Measurements from ENCODE around the gene PLA2G4E. TPM values are rescaled to one million over a fixed set of nuclear protein-coding genes. Genes with fewer than 3 reads are reported as not detected.

The PLA2G4E gene
- total and polyA plus RNA-seq, 7 donors, result 0.13 TPM; not detected in 6

DNA sequence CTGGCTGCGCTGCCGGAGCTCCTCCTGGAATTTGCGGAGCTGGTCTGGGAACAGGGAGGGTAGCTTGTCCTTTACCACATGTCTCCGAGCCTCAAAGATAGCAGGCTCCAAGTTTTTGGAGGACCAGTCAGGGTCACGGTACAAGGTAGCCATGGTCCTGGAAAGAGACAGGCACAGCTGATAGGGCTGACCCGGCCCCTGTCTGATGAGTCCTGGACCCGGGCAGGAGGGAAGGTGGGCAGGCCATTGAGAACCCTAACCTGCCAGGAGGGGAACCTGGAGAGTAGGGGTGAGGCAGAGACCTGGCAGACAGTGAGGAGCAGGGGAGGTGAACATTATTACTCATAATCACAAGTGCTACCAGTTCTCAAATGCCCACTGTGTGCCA is 28.0 kb downstream of the PLA2G4E start:
- Histone ChIP-seq H3K4me1 (no peaks in the 10 kb centered on the region), H3K27ac (no peak overlapping the region), H3K27me3 (peaks cover 0 to 12% (median 0%) of the 10 kb centered on the region in 3 donors), H3K4me3 (no peak overlapping the region), H3K36me3 (no peaks in the 10 kb centered on the region), H3K9me3 (no peaks in the 10 kb centered on the region)
- intact Hi-C loops (cut with DNase I), result no loop called here
- TF ChIP-seq POLR2AphosphoS5 (IDR thresholded peaks at IDR 0.05) (no peak), CTCF (IDR thresholded peaks at IDR 0.05) (no peak), POLR2A (IDR thresholded peaks at IDR 0.05) (no peak), EP300 (IDR thresholded peaks at IDR 0.05) (no peak)
- 91 to 94% methylated on average over 7 of the region's 7 CpGs for WGBS, 2 donors
- DNase-seq, result no peak

GRCh38 chr15:41992151-41992802 is 28.6 kb downstream of the PLA2G4E start:
- intact Hi-C loops (cut with DNase I), result no loop called here
- no peak for TF ChIP-seq POLR2AphosphoS5 (IDR thresholded peaks at IDR 0.05)
- no peak for TF ChIP-seq CTCF (IDR thresholded peaks at IDR 0.05)
- no peak for TF ChIP-seq EP300 (IDR thresholded peaks at IDR 0.05)
- TF ChIP-seq POLR2A (IDR thresholded peaks at IDR 0.05), result no peak
- Histone ChIP-seq H3K36me3 (no peaks in the 10 kb centered on the region), H3K9me3 (no peaks in the 10 kb centered on the region), H3K4me1 (no peaks in the 10 kb centered on the region), H3K27me3 (peaks cover 0 to 12% (median 0%) of the 10 kb centered on the region in 3 donors), H3K4me3 (no peak overlapping the region), H3K27ac (no peak overlapping the region)
- 92 to 93% methylated on average over 18 of the region's 18 CpGs for WGBS, 2 donors
- DNase-seq, result no peak

DNA sequence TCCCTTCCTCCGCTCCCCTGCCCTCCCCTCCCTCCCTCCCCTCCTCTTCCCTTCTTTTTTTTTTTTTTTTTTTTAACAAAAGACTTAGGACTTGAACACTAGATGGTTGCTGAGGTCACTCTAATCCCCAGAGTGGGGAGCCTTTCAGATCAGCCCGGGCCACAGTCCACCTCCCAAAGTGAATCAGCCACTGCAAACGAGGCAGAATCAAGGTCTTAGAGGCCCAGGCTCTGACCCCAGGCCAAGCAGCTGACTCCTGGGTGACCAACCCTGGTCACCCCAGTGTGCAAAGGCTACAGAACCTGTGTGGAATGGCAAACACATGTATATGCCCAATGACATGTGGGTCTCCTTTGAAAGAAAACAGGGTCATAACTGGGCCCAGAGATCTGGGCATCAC is 30.2 kb downstream of the PLA2G4E start:
- DNase-seq, result no peak
- Histone ChIP-seq H3K27me3 (peaks cover 0 to 12% (median 0%) of the 10 kb centered on the region in 3 donors), H3K9me3 (no peaks in the 10 kb centered on the region), H3K36me3 (no peaks in the 10 kb centered on the region), H3K4me1 (no peaks in the 10 kb centered on the region), H3K4me3 (no peak overlapping the region), H3K27ac (no peak overlapping the region)
- 70 to 74% methylated on average over 3 of the region's 3 CpGs for WGBS, 2 donors
- intact Hi-C loops (cut with DNase I), result loop anchor here (1.0 kb wide), 1 partner anchor 94 kb away; no protein-coding TSS in a partner anchor
- TF ChIP-seq EP300 (IDR thresholded peaks at IDR 0.05) (no peak), POLR2A (IDR thresholded peaks at IDR 0.05) (no peak), CTCF (IDR thresholded peaks at IDR 0.05) (no peak), POLR2AphosphoS5 (IDR thresholded peaks at IDR 0.05) (no peak)

DNA sequence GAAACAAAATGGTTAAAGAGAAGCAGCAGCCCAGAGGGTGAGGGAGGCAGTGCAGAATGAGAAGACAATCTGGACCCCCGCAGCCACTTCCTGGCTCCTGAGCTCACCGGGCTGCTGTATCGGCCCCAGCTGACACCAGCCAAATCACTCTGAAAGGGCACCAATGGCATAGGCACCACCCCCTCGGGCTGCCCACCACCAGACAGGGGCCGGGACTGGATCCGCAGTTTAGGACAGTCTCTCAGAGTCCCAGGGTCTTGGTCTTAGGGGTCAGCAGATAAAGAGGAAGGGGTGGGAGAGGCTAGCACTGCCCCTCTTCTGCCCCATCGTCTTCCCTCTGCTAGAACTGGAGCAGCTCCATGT is 30.6 kb downstream of the PLA2G4E start:
- Histone ChIP-seq H3K27me3 (peaks cover 0 to 12% (median 0%) of the 10 kb centered on the region in 3 donors), H3K27ac (no peak overlapping the region), H3K4me3 (no peak overlapping the region), H3K4me1 (no peaks in the 10 kb centered on the region), H3K36me3 (no peaks in the 10 kb centered on the region), H3K9me3 (no peaks in the 10 kb centered on the region)
- 62 to 83% methylated on average over 7 of the region's 7 CpGs for WGBS, 2 donors
- DNase-seq, result no peak
- TF ChIP-seq EP300 (IDR thresholded peaks at IDR 0.05) (no peak), POLR2AphosphoS5 (IDR thresholded peaks at IDR 0.05) (no peak)
- intact Hi-C loops (cut with DNase I), result loop anchor here (1.0 kb wide), 1 partner anchor 94 kb away; no protein-coding TSS in a partner anchor

GRCh38 chr15:41989573-41990242 is 31.1 kb downstream of the PLA2G4E start:
- no peak overlapping the region for H3K4me3 ChIP-seq
- DNase-seq, result peak; percentile 85
- peaks cover 0 to 12% (median 0%) of the 10 kb centered on the region in 3 donors for H3K27me3 ChIP-seq
- no peaks in the 10 kb centered on the region for H3K9me3 ChIP-seq
- WGBS, 2 donors, result 20 to 23% methylated on average over 9 of the region's 9 CpGs
- no peaks in the 10 kb centered on the region for H3K4me1 ChIP-seq
- H3K27ac ChIP-seq, result no peak overlapping the region
- TF ChIP-seq POLR2AphosphoS5 (IDR thresholded peaks at IDR 0.05) (no peak), CTCF (IDR thresholded peaks at IDR 0.05) (peak; percentile 72 to 98 (median 86)), POLR2A (IDR thresholded peaks at IDR 0.05) (no peak), EP300 (IDR thresholded peaks at IDR 0.05) (no peak)
- intact Hi-C loops (cut with DNase I), result loop anchor here (1.0 to 5.0 kb wide), 3 partner anchors 68 to 149 kb away; no protein-coding TSS in a partner anchor
- H3K36me3 ChIP-seq, result no peaks in the 10 kb centered on the region
